ENCODE measurements around the gene DMKN. TPM values are rescaled to one million over a fixed set of nuclear protein-coding genes. Genes with fewer than 3 reads are reported as not detected.

The DMKN gene
- total RNA-seq, 1 donor from 2014 or later = 52.7 TPM

DNA sequence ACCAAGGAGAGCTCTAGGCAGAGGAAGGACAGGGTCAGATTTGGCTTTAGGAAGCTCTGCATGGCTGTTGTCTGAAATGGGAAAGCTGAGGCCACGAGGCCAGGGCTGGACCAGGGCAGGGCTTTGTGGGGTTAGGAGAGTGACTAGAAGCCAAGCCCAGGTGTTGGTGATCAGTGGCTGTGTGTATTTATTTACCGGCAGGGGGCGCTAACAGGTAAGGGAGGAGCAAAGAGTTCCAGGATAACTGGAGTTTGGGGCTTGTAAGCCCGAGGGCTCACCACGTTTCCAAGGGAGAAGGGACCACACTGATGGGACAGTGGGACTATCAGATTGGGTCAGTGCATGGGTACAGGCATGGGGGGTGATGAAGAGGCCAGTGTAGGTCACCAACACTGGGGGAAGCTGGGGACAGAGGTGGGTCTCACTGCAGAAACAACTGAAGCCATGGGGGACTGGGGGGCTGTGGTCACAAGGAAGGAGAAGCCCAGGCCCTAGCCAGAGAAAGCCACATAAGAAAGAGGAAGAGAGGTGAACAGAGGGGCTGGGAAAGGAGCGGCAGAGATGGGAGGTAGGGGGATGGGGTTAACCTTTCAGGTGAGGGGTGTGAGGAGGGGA lies 35.8 kb upstream of the DMKN start:
- DNase-seq (ENCODE audit: low read depth) = peak; percentile 40

- no peak for DNase-seq (ENCODE audit: low read depth)
These were observed 33.1 kb upstream of the DMKN start for GRCh38 chr19:35546532-35546931.

DNA sequence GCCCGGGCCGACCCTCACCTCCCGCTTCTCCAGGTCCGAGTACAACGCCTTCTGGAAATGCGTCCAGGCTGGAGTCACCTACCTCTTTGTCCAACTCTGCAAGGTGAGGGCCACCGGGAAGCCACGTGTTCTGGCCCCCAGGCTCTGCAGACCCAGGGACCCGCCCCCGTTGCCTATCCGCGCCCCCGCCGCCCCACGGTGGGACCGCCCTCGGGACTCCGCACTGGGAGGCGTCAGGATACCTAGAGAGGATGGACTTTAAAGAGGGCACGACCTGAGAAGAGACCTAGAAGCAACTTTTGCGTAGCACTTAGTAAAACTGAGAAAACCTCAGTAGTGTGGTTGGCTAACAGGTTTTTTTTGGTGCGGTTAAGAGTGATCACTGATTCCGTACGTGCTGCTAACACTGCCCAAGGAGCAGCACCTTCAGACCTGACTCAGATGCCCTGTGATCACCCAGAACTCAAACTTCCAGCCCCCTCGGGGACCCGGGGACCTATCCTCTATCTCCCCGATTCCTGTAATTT lies 32.5 kb upstream of the DMKN start:
- DNase-seq (ENCODE audit: low read depth) = no peak

DNA sequence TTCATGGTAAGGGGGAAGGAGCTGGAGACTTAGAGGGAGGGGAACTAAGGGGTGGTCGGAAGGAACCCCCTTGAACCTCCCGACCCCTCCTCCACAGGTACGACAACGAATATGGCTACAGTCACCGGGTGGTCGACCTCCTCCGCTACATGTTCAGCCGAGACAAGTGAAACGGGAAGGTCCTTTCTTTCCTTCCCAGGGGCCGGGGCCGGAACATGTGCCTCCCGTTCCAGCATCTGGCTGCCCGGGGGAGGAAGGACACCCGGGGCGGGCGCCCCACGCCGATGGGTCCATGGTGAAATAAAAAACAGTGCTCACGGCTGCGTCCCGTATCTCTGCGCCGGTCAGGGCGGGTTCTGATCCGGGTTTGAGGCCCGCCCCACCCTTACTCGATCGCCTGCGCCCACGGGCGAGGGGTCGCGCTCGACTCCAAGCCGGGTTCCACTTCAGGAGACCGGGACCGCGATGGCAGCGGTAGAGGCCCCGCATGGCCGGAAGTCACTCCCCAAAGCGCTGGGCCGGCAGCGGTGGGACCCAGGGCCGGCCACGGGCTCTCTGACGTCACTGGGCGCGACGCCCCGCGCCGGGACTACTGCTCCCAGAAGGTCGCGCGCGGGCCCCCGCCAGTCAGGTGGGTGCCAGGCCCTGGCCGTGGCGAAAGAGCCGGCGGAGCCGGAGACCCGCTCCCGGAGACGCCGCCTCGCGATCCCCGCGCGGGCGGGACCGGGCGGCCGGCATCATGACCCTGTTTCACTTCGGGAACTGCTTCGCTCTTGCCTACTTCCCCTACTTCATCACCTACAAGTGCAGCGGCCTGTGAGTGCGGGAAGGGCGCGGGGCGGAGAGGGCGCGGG lies 31.8 kb upstream of the DMKN start, which contains the start of gene TMEM147:
TSS of gene TMEM147 (plus strand) at position 626 of the 854 bp plus-strand sequence. CDS start at position 740, 114 bp downstream.
- peak; percentile 57 for DNase-seq (ENCODE audit: low read depth)

GRCh38 chr19:35544110-35544802 lies 30.8 kb upstream of the DMKN start:
- DNase-seq (ENCODE audit: low read depth) = no peak

DNA sequence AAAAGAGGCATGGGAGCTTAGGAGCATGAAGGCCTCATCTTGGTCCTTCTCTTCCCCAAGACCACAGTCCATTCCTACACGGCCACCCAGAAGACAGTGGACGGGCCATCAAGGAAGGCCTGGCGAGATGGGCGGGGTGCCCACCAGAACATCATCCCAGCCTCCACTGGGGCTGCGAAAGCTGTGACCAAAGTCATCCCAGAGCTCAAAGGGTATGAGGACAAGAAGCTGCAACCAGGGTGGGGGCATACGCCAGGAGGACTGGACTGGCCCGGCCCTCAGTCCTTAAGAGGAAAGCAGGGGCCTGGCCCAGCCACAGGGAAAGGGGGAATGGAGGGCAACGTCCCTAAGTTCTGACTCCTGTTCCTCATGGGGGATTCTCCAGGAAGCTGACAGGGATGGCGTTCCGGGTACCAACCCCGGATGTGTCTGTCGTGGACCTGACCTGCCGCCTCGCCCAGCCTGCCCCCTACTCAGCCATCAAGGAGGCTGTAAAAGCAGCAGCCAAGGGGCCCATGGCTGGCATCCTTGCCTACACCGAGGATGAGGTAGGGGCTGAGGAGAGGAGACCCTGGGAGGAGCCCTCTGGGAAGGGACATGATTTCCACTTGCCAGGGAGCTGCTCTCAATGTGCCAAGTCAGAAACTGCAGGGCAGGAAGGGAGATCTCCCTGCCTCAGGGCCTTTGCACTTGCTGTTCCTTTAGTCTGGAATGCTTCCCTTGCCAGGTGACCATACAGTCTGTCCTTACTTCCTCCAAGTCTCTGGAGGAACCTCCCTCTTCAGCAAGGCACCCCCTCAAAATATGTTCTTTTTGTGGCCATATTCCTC lies 30.0 kb upstream of the DMKN start:
- no peak for DNase-seq (ENCODE audit: low read depth)

- no peak for DNase-seq (ENCODE audit: low read depth)
These were observed 28.8 kb upstream of the DMKN start for GRCh38 chr19:35542209-35542608.

DNA sequence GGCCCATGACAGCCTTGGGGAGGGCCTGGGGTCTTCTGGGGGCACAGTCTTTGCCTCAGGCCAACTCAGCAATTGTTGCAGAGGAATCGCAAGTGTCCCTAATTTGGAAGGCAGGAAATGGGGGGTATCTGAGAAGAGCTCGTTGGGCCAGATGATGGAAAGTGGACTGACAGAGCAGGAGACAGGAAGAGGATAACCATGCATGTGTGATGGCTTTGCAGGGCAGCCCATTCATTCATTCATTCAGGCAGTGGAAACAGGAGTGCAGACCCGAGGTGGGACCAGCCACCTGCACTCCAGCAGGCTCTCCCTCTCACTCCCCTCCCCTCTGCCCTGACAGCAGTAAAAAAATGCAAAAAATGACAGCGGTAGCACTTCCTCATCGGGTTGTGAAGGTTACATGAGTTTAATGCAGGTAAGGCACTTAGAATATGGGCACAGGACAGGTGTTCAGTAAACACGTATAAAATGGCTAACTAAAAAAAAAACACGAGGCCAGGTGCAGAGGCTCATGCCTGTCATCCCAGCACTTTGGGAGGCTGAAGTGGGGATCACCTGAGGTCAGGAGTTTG lies 27.0 kb upstream of the DMKN start:
- no peak for DNase-seq (ENCODE audit: low read depth)

- no peak for DNase-seq (ENCODE audit: low read depth)
These were observed 26.4 kb upstream of the DMKN start for GRCh38 chr19:35539850-35540249.

GRCh38 chr19:35539314-35539713 lies 25.9 kb upstream of the DMKN start:
- no peak for DNase-seq (ENCODE audit: low read depth)

GRCh38 chr19:35534803-35535480 lies 21.5 kb upstream of the DMKN start:
- no peak for DNase-seq (ENCODE audit: low read depth)

DNA sequence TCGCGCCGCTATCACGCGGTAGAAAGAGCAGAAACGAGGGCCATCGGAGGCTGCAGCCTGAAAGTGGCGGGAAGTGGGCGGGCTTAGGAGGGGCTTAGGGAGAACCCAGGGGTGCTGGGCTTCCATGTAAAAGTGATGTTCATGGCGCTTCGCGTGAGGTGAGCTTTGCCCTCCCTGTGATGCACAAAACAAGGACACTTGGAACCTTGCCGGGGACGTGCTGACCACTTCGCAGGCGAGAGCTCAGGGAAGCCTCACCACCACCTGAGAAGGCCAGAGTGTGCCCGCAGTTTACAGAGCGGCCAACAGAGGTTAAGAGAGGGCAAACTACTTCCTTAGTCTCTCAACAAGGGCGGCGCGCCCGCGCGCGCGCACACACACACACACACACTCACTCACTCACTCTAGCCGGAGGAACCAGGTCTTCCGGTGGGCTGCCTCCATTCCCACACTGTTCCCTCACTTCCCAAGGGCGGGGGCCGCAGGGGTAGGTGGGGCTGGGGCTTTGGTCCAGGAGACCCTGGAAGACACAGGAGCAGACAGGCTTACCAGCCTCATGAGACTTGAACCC lies 20.5 kb upstream of the DMKN start:
- no peak for DNase-seq (ENCODE audit: low read depth)

DNA sequence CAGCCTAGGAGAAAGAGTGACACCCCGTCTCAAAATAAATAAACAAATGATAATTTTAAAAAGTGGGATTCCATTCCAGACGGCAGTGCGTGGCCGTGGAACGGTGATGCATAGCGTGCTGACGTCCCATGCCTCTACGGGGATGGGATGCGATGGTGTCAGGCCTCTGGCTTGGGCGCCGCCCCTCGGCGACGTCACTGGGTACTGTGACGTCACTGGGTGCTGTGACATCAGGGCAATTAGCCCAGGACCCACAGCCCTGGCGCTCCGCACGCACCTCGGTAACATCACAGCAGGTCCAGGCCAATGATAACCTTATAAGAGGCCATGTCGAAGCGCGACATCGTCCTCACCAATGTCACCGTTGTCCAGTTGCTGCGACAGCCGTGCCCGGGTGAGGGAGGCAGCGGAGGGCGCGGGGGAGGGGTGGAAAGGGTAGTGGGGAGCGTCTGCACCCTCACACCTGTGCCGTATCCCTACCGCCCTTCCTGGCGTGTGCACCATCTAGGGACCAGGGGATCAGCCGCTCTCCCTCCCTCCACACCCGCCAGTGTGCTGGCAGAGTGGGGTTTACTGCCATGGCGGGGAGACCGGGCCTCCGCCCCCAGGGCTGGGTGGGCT lies 19.9 kb upstream of the DMKN start, which contains the start of gene GAPDHS:
TSS of gene GAPDHS (plus strand) at position 256 of the 621 bp plus-strand sequence. CDS start at position 328, 72 bp downstream.
- no peak for DNase-seq (ENCODE audit: low read depth)

- DNase-seq (ENCODE audit: low read depth) = no peak
These were observed 17.8 kb upstream of the DMKN start for GRCh38 chr19:35531291-35531690.

GRCh38 chr19:35529241-35530218 lies 16.1 kb upstream of the DMKN start:
- DNase-seq (ENCODE audit: low read depth) = no peak

DNA sequence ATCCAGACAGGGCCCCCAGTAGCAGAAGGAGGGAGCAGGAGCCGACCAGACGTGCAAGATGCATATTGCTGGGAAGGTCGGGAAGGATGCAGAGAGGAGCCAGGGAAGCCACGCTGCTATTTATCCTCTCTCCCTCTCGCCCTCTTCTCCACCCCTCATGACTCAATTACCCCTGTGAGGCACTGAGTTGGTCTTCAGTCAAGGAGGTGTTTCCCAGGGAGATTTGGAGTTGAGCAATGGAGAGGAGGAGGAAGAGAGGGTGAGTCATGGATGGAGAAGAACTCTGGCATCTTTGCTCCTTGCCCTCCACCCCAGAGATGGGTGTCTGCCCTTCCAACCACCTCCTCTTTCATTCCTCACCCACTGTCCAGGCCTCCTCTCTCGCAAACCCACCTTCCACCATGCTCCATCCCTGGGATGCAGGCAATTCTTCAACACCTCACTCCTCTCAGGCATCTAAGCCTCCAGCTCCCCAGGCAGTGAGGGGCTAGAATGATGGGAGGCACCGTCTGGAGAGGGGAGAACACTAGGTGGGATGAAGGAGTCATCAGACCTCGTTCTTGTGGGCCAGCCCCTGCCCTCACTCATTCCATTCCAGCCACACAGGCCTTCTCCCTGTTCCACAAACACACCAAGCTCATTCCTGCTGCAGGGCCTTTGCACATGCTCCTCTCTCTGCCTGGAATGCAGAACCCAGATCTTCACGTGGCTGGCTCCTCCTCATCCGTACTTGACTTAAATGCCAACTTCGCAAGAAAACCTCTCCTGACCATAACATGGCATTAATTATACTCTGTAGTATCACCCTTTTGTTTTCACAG lies 15.0 kb upstream of the DMKN start, which contains the start of gene SBSN:
TSS of gene SBSN (minus strand) at position 94 of the 821 bp plus-strand sequence. CDS start at position 64, 30 bp downstream.
- peak; percentile 43 for DNase-seq (ENCODE audit: low read depth)

- no peak for DNase-seq (ENCODE audit: low read depth)
These were observed 12.4 kb upstream of the DMKN start for GRCh38 chr19:35525873-35526272.

Data from renal cortical epithelial cell (primary cell).